A549 (cell line): Measurements from ENCODE around the gene NTRK2. TPM values are rescaled to one million over a fixed set of nuclear protein-coding genes. Genes with fewer than 3 reads are reported as not detected.

ENCODE experiments used
- ATAC-seq, 2 experiments: fragments of 200-7000 bp in 1 of 2; fragments of >200 bp in 1 of 2; cut with Nextera tagmentation in 1 of 2; cut with Tn5 transposase in 1 of 2; 3 replicates each; pipeline versions ENCODE4 v1.8.0 to v1.9.1; 2018 to 2020; ENCODE audit warnings: mild to moderate bottlenecking in 1 of 2, moderate library complexity in 1 of 2
- CTCF ChIA-PET: fragments of 300-600 bp; sonication (Branson Sonifier 250); formaldehyde crosslinking; extraction: SDS; loops from one replicate; lab custom pipeline; 2021; ENCODE audit warnings: antibody characterized with exemption, inconsistent platforms; lab: Yijun Ruan, JAX
- POLR2A ChIA-PET: fragments of 350-600 bp; formaldehyde crosslinking; extraction: SDS; loops from one replicate; lab custom pipeline; 2021; ENCODE audit warnings: antibody characterized with exemption, inconsistent platforms; lab: Yijun Ruan, JAX
- DNase-seq, 2 experiments: peaks; one replicate each; pipeline versions ENCODE4 v3.0.0 to v3.0.0-alpha.2; 2011 to 2016; ENCODE audit warnings: low read depth in 1 of 2, low spot score in 1 of 2
- FAIRE-seq: peaks from 2 replicates; lab custom pipeline; 2011; peaks lifted over from hg19 to GRCh38; lab: Jason Lieb, UNC
- H3K27ac ChIP-seq, 2 experiments: fragments of >200 bp; sonication (Bioruptor Twin); formaldehyde crosslinking; 3 replicates each; pipeline ENCODE4 v1.5.1; 2016 to 2017
- H3K4me1 ChIP-seq: fragments of >200 bp; sonication (Bioruptor Twin); formaldehyde crosslinking; 3 replicates; pipeline ENCODE4 v1.6.1; 2016
- H3K4me2 ChIP-seq: fragments of >200 bp; sonication (Bioruptor Twin); formaldehyde crosslinking; 3 replicates; pipeline ENCODE4 v1.6.1; 2016
- H3K4me3 ChIP-seq: fragments of >200 bp; sonication (Bioruptor Twin); formaldehyde crosslinking; 3 replicates; pipeline ENCODE4 v1.5.1; 2016
- H3K9me3 ChIP-seq: fragments of >200 bp; sonication (Bioruptor Twin); formaldehyde crosslinking; 3 replicates; pipeline ENCODE4 v1.6.1; 2016
- BCL3 ChIP-seq: fragments of >200 bp; sonication (Bioruptor Twin); formaldehyde crosslinking; IDR thresholded peaks from 3 replicates; pipeline ENCODE4 v1.6.1; 2016
- CBX8 ChIP-seq: fragments of 200-600 bp; sonication (generic); IDR thresholded peaks from 2 replicates; pipeline ENCODE4 v1.6.1; 2016
- CEBPB ChIP-seq, 2 experiments: fragments of >200 bp in 1 of 2; sonication (Bioruptor Twin) in 1 of 2; formaldehyde crosslinking in 1 of 2; IDR thresholded peaks; 2 replicates each; pipeline ENCODE4 v1.6.1; 2012 to 2016
- CHD2 ChIP-seq: fragments of 150-350 bp; IDR thresholded peaks from 2 replicates; pipeline ENCODE4 v1.6.1; 2014; ENCODE audit warnings: low read length; ENCODE audit not compliant: partially characterized antibody
- FOSL2 ChIP-seq, 2 experiments: fragments of 450-650 bp in 1 of 2; fragments of >200 bp in 1 of 2; sonication (Bioruptor Twin) in 1 of 2; formaldehyde crosslinking; IDR thresholded peaks; 2 replicates each; pipeline versions ENCODE4 v1.5.0 to v1.6.1; 2016 to 2020; ENCODE audit warnings: mild to moderate bottlenecking in 1 of 2, moderate library complexity in 1 of 2
- GATA3 ChIP-seq: IDR thresholded peaks from 2 replicates; pipeline ENCODE4 v1.6.1; 2012; ENCODE audit warnings: borderline replicate concordance
- HDAC2 ChIP-seq: fragments of 200-600 bp; sonication (generic); IDR thresholded peaks from 2 replicates; pipeline ENCODE4 v1.6.1; 2016
- HES2 ChIP-seq: fragments of >200 bp; sonication (Bioruptor Twin); formaldehyde crosslinking; IDR thresholded peaks from 2 replicates; pipeline ENCODE4 v1.6.1; 2016
- HOXB5 ChIP-seq: fragments of 250-450 bp; sonication (Bioruptor Pico); IDR thresholded peaks from 2 replicates; pipeline ENCODE4 v1.5.0; 2020; ENCODE audit warnings: mild to moderate bottlenecking, moderate library complexity
- JUNB ChIP-seq: fragments of >200 bp; sonication (Bioruptor Twin); formaldehyde crosslinking; IDR thresholded peaks from 2 replicates; pipeline ENCODE4 v1.6.1; 2016
- KDM1A ChIP-seq: fragments of 200-600 bp; sonication (generic); IDR thresholded peaks from 2 replicates; pipeline ENCODE4 v1.6.1; 2016; ENCODE audit warnings: low read depth, mild to moderate bottlenecking
- KDM5A ChIP-seq: fragments of 200-600 bp; sonication (generic); IDR thresholded peaks from 2 replicates; pipeline ENCODE4 v1.6.1; 2016; ENCODE audit warnings: antibody characterized with exemption, mild to moderate bottlenecking
- MAFK ChIP-seq: fragments of 450-650 bp; IDR thresholded peaks from 2 replicates; pipeline ENCODE4 v1.6.1; 2014; ENCODE audit not compliant: partially characterized antibody
- MYC ChIP-seq: IDR thresholded peaks from 2 replicates; pipeline ENCODE4 v1.6.1; 2012; ENCODE audit warnings: mild to moderate bottlenecking, inconsistent platforms, low read length, improper control_type of control experiment, borderline replicate concordance
- NFE2L2 ChIP-seq: fragments of 150-350 bp; conservative IDR thresholded peaks from 2 replicates; pipeline ENCODE4 v1.6.1; 2014; ENCODE audit warnings: low read length
- PBX3 ChIP-seq: IDR thresholded peaks from 2 replicates; pipeline ENCODE4 v1.6.1; 2012
- RARB ChIP-seq: fragments of 250-450 bp; sonication (Bioruptor Pico); IDR thresholded peaks from 2 replicates; pipeline ENCODE4 v1.8.0; 2021; ENCODE audit warnings: mild to moderate bottlenecking, moderate library complexity
- RFX5 ChIP-seq: fragments of 450-650 bp; IDR thresholded peaks from 2 replicates; pipeline ENCODE4 v1.7.1; 2014; ENCODE audit warnings: antibody characterized with exemption, mild to moderate bottlenecking, moderate library complexity
- SMC3 ChIP-seq: fragments of >200 bp; sonication (Bioruptor Twin); formaldehyde crosslinking; IDR thresholded peaks from 3 replicates; pipeline ENCODE4 v1.6.1; 2018; ENCODE audit warnings: inconsistent platforms
- USF2 ChIP-seq: fragments of 450-650 bp; IDR thresholded peaks from 2 replicates; pipeline ENCODE4 v1.6.1; 2014; ENCODE audit warnings: antibody characterized with exemption
- ZFP36 ChIP-seq: fragments of 450-650 bp; IDR thresholded peaks from 2 replicates; pipeline ENCODE4 v1.6.1; 2014; ENCODE audit warnings: borderline replicate concordance; ENCODE audit not compliant: partially characterized antibody
- ZNF302 ChIP-seq: fragments of 250-450 bp; sonication (Bioruptor Pico); IDR thresholded peaks from 2 replicates; pipeline ENCODE4 v1.9.0; 2021; ENCODE audit warnings: inconsistent platforms, mild to moderate bottlenecking, moderate library complexity
- ZSCAN20 ChIP-seq: fragments of 250-450 bp; sonication (Bioruptor Pico); IDR thresholded peaks from 2 replicates; pipeline ENCODE4 v1.8.0; 2022; ENCODE audit warnings: mild to moderate bottlenecking, moderate library complexity
- WGBS: methylation state at CpG from one replicate; pipeline ENCODE4 v1.1.6; 2017; ENCODE audit errors: missing lambda C conversion rate; 5-methylcytosine and 5-hydroxymethylcytosine counted together
- polyA plus RNA-seq, 4 experiments: library from polyadenylated mRNA; depleted of rRNA in 3 of 4; stranded (reverse); fragments of >200 nt; fragmentation: RNase III in 1 of 4; extraction: RNeasy Plus Mini Kit Qiagen cat#74134 plus additional on column Dnase treatment in 1 of 4; gene quantifications; 2 replicates in 3 of 4; 3 replicates in 1 of 4; pipeline ENCODE4 v1.2.3, GENCODE V29; 2011 to 2017

The NTRK2 gene
- polyA plus RNA-seq, 2 of the 4 experiments (the other 2 are of a cell fraction), result 0.03 TPM

GRCh38 chr9:84751921-84752320 lies 82.4 kb downstream of the NTRK2 start:
- no peaks in the 10 kb centered on the region for H3K4me1 ChIP-seq
- no peak overlapping the region for H3K4me3 ChIP-seq
- H3K9me3 ChIP-seq, result no peaks in the 10 kb centered on the region
- no peak overlapping the region for H3K27ac ChIP-seq
- no peak for FAIRE-seq
- WGBS, result 31% methylated on average over 3 of the region's 3 CpGs
- no peak for DNase-seq
- ChIA-PET POLR2A (no interaction called here), CTCF (no interaction called here)
- H3K4me2 ChIP-seq, result no peak overlapping the region
- ATAC-seq, result no peak
- TF ChIP-seq GATA3 (no peak), MAFK (peak; percentile 7)

- no peak overlapping the region for H3K4me2 ChIP-seq
- CTCF ChIA-PET, result interaction anchor here (0.6 kb wide), 1 partner anchor 24 kb away, joined by 3 read pairs; no protein-coding TSS in a partner anchor
- TF ChIP-seq MAFK, result no peak
- no peak for TF ChIP-seq USF2
- no peak for TF ChIP-seq KDM5A
- no peak for TF ChIP-seq RARB (CRISPR knock-in tag)
- TF ChIP-seq SMC3, result no peak
- no peak for TF ChIP-seq NFE2L2
- TF ChIP-seq ZNF302 (CRISPR knock-in tag), result no peak
- TF ChIP-seq, all 56 proteins: peak for 0
- no peak for FAIRE-seq
- WGBS, result 30% methylated on average over 3 of the region's 3 CpGs
- ATAC-seq, result no peak
- H3K4me3 ChIP-seq, result no peak overlapping the region
- no peak for DNase-seq
- H3K9me3 ChIP-seq, result no peaks in the 10 kb centered on the region
- H3K27ac ChIP-seq, result no peak overlapping the region
- POLR2A ChIA-PET, result no interaction called here
- H3K4me1 ChIP-seq, result no peaks in the 10 kb centered on the region
Measured at GRCh38 chr9:84754461-84754860, 84.9 kb downstream of the NTRK2 start.

GRCh38 chr9:84754881-84755280 lies 85.4 kb downstream of the NTRK2 start:
- TF ChIP-seq GATA3, result no peak
- no peak for TF ChIP-seq HOXB5 (CRISPR knock-in tag)
- TF ChIP-seq KDM1A, result no peak
- ChIA-PET CTCF (no interaction called here), POLR2A (no interaction called here)
- FAIRE-seq, result no peak
- H3K9me3 ChIP-seq, result no peaks in the 10 kb centered on the region
- H3K27ac ChIP-seq, result no peak overlapping the region
- WGBS, result 55% methylated on average over 5 of the region's 5 CpGs
- DNase-seq, result no peak
- no peaks in the 10 kb centered on the region for H3K4me1 ChIP-seq
- H3K4me3 ChIP-seq, result no peak overlapping the region
- no peak overlapping the region for H3K4me2 ChIP-seq
- no peak for ATAC-seq

- ATAC-seq (no peak), FAIRE-seq (no peak), DNase-seq (no peak)
- ChIA-PET CTCF (no interaction called here), POLR2A (no interaction called here)
- no peak overlapping the region for H3K4me2 ChIP-seq
- no peak overlapping the region for H3K4me3 ChIP-seq
- WGBS, result 37% methylated on average over 5 of the region's 5 CpGs
- H3K27ac ChIP-seq, result no peak overlapping the region
- no peaks in the 10 kb centered on the region for H3K9me3 ChIP-seq
- TF ChIP-seq HDAC2 (no peak), RFX5 (no peak), RARB (CRISPR knock-in tag) (no peak), HOXB5 (CRISPR knock-in tag) (no peak), CBX8 (no peak), ZSCAN20 (no peak)
- no peaks in the 10 kb centered on the region for H3K4me1 ChIP-seq
Measured at GRCh38 chr9:84755380-84755779, 85.9 kb downstream of the NTRK2 start.

GRCh38 chr9:84756171-84756570 lies 86.6 kb downstream of the NTRK2 start:
- no peak for TF ChIP-seq RFX5
- no peaks in the 10 kb centered on the region for H3K9me3 ChIP-seq
- DNase-seq (no peak), ATAC-seq (no peak), FAIRE-seq (no peak)
- no peak overlapping the region for H3K4me3 ChIP-seq
- WGBS, result 23% methylated on average over 4 of the region's 4 CpGs
- CTCF ChIA-PET, result no interaction called here
- no peaks in the 10 kb centered on the region for H3K4me1 ChIP-seq
- POLR2A ChIA-PET, result no interaction called here
- H3K27ac ChIP-seq, result no peak overlapping the region
- no peak overlapping the region for H3K4me2 ChIP-seq

- ChIA-PET CTCF (no interaction called here), POLR2A (no interaction called here)
- no peak overlapping the region for H3K4me3 ChIP-seq
- DNase-seq, result no peak
- no peak overlapping the region for H3K27ac ChIP-seq
- TF ChIP-seq BCL3 (no peak), ZFP36 (no peak), MYC (no peak), PBX3 (no peak), NFE2L2 (no peak), CEBPB (IDR thresholded peaks at IDR 0.05) (no peak), HDAC2 (no peak), CHD2 (no peak), FOSL2 (IDR thresholded peaks at IDR 0.05) (no peak), FOSL2 (CRISPR knock-in tag; IDR thresholded peaks at IDR 0.05) (no peak), HES2 (no peak), RFX5 (no peak), JUNB (no peak)
- H3K9me3 ChIP-seq, result no peaks in the 10 kb centered on the region
- FAIRE-seq, result no peak
- WGBS, result 11% methylated on average over 1 of the region's 1 CpG
- no peak for ATAC-seq
- H3K4me2 ChIP-seq, result no peak overlapping the region
- no peaks in the 10 kb centered on the region for H3K4me1 ChIP-seq
Measured at GRCh38 chr9:84756731-84757130, 87.2 kb downstream of the NTRK2 start.
